Activated CD4-positive, alpha-beta memory T cell treated with anti-CD3 and anti-CD28 coated beads, Interleukin-2, amount 10 ng/mL, durations not matched to agents 7 days and 5 days (primary cell): ENCODE measurements around the gene SAXO2. TPM values are rescaled to one million over a fixed set of nuclear protein-coding genes. Genes with fewer than 3 reads are reported as not detected.
"Not testable (repeated sequence)": the region's sequence is repeated elsewhere in the genome, so short reads cannot be mapped to it uniquely, and the experiment has no call there.

ENCODE experiments used
- CTCF ChIA-PET: fragments of 350-600 bp; sonication (Branson Sonifier 250); formaldehyde crosslinking; loops from one replicate; lab custom pipeline; 2021; ENCODE audit warnings: antibody characterized with exemption, inconsistent platforms; lab: Charles Lee
- POLR2A ChIA-PET: fragments of 350-600 bp; sonication (Branson Sonifier 250); formaldehyde crosslinking; loops from one replicate; lab custom pipeline; 2021; ENCODE audit warnings: antibody characterized with exemption; lab: Charles Lee
- DNase-seq: peaks from one replicate; pipeline ENCODE4 v3.0.0-alpha.2; 2020
- H3K27ac Mint-ChIP-seq: one replicate; pipeline ENCODE4 v1.8.0; 2021; ENCODE audit warnings: mild to moderate bottlenecking, mixed read lengths
- H3K27me3 Mint-ChIP-seq: one replicate; pipeline ENCODE4 v1.8.0; 2021; ENCODE audit warnings: mixed read lengths
- H3K36me3 Mint-ChIP-seq: one replicate; pipeline ENCODE4 v1.8.0; 2021; ENCODE audit warnings: low read depth, mixed read lengths
- H3K4me1 Mint-ChIP-seq: one replicate; pipeline ENCODE4 v1.8.0; 2021; ENCODE audit warnings: mixed read lengths
- H3K4me3 Mint-ChIP-seq: one replicate; pipeline ENCODE4 v1.8.0; 2021; ENCODE audit warnings: mild to moderate bottlenecking, mixed read lengths
- H3K9me3 Mint-ChIP-seq: one replicate; pipeline ENCODE4 v1.8.0; 2021; ENCODE audit warnings: mixed read lengths
- total RNA-seq, 2 experiments: library from RNA; stranded (reverse); gene quantifications; one replicate each; pipeline ENCODE4 v1.2.3, GENCODE V29; 2021

SAXO2 gene
- total RNA-seq, 2 experiments from 2014 or later = 0.60 TPM; not detected in 1

GRCh38 chr15:82311321-82311720 lies 48.7 kb downstream of the SAXO2 start:
- H3K4me1 Mint-ChIP-seq, H3K4me3 Mint-ChIP-seq, CTCF ChIA-PET, POLR2A ChIA-PET, H3K36me3 Mint-ChIP-seq, H3K27ac Mint-ChIP-seq, H3K9me3 Mint-ChIP-seq, DNase-seq, H3K27me3 Mint-ChIP-seq: not testable (repeated sequence)

- Mint-ChIP-seq H3K27me3 (peaks cover 7% of the 10 kb centered on the region), H3K4me1 (no peaks in the 10 kb centered on the region), H3K27ac (no peak overlapping the region), H3K36me3 (no peaks in the 10 kb centered on the region), H3K9me3 (no peaks in the 10 kb centered on the region), H3K4me3 (no peak overlapping the region)
- DNase-seq = no peak
- CTCF ChIA-PET = no interaction called here
- POLR2A ChIA-PET = no interaction called here
Measured at GRCh38 chr15:82312586-82313349, 50.1 kb downstream of the SAXO2 start.

GRCh38 chr15:82313446-82313845 lies 50.8 kb downstream of the SAXO2 start:
- no peak overlapping the region for H3K4me3 Mint-ChIP-seq
- ChIA-PET CTCF (no interaction called here), POLR2A (no interaction called here)
- no peaks in the 10 kb centered on the region for H3K36me3 Mint-ChIP-seq
- no peak overlapping the region for H3K27ac Mint-ChIP-seq
- peaks cover 7% of the 10 kb centered on the region for H3K27me3 Mint-ChIP-seq
- no peaks in the 10 kb centered on the region for H3K9me3 Mint-ChIP-seq
- no peak for DNase-seq
- H3K4me1 Mint-ChIP-seq = no peaks in the 10 kb centered on the region

- POLR2A ChIA-PET, H3K4me1 Mint-ChIP-seq, H3K36me3 Mint-ChIP-seq, CTCF ChIA-PET, H3K4me3 Mint-ChIP-seq, DNase-seq, H3K9me3 Mint-ChIP-seq, H3K27me3 Mint-ChIP-seq, H3K27ac Mint-ChIP-seq: not testable (repeated sequence)
Measured at GRCh38 chr15:82313951-82314768, 51.5 kb downstream of the SAXO2 start.

- ChIA-PET POLR2A (no interaction called here), CTCF (no interaction called here)
- Mint-ChIP-seq H3K4me3 (no peak overlapping the region), H3K27me3 (peaks cover 5% of the 10 kb centered on the region), H3K4me1 (no peaks in the 10 kb centered on the region), H3K36me3 (no peaks in the 10 kb centered on the region), H3K27ac (no peak overlapping the region), H3K9me3 (no peaks in the 10 kb centered on the region)
- no peak for DNase-seq
Measured at GRCh38 chr15:82314769-82315518, 52.3 kb downstream of the SAXO2 start.

- Mint-ChIP-seq H3K4me3 (no peak overlapping the region), H3K27me3 (peaks cover under 1% of the 10 kb centered on the region), H3K27ac (no peak overlapping the region), H3K36me3 (no peaks in the 10 kb centered on the region), H3K9me3 (no peaks in the 10 kb centered on the region), H3K4me1 (no peaks in the 10 kb centered on the region)
- POLR2A ChIA-PET = no interaction called here
- DNase-seq = no peak
- CTCF ChIA-PET = no interaction called here
Measured at GRCh38 chr15:82315519-82316246, 53.1 kb downstream of the SAXO2 start.

GRCh38 chr15:82316247-82317090 lies 53.9 kb downstream of the SAXO2 start:
- POLR2A ChIA-PET, H3K4me3 Mint-ChIP-seq, DNase-seq, H3K4me1 Mint-ChIP-seq, H3K36me3 Mint-ChIP-seq, H3K9me3 Mint-ChIP-seq, CTCF ChIA-PET, H3K27me3 Mint-ChIP-seq, H3K27ac Mint-ChIP-seq: not testable (repeated sequence)

- H3K27ac Mint-ChIP-seq = no peak overlapping the region
- H3K36me3 Mint-ChIP-seq = no peaks in the 10 kb centered on the region
- ChIA-PET CTCF (no interaction called here), POLR2A (no interaction called here)
- no peaks in the 10 kb centered on the region for H3K4me1 Mint-ChIP-seq
- no peaks in the 10 kb centered on the region for H3K27me3 Mint-ChIP-seq
- H3K9me3 Mint-ChIP-seq = no peaks in the 10 kb centered on the region
- DNase-seq = no peak
- no peak overlapping the region for H3K4me3 Mint-ChIP-seq
Measured at GRCh38 chr15:82317091-82317489, 54.5 kb downstream of the SAXO2 start.

- POLR2A ChIA-PET, H3K9me3 Mint-ChIP-seq, H3K4me1 Mint-ChIP-seq, H3K4me3 Mint-ChIP-seq, H3K27ac Mint-ChIP-seq, H3K36me3 Mint-ChIP-seq, H3K27me3 Mint-ChIP-seq, CTCF ChIA-PET, DNase-seq: not testable (repeated sequence)
Measured at GRCh38 chr15:82317516-82317915, 54.9 kb downstream of the SAXO2 start.

- H3K27ac Mint-ChIP-seq, POLR2A ChIA-PET, H3K27me3 Mint-ChIP-seq, H3K9me3 Mint-ChIP-seq, DNase-seq, H3K4me1 Mint-ChIP-seq, H3K36me3 Mint-ChIP-seq, H3K4me3 Mint-ChIP-seq, CTCF ChIA-PET: not testable (repeated sequence)
Measured at GRCh38 chr15:82318281-82318680, 55.7 kb downstream of the SAXO2 start.

GRCh38 chr15:82319522-82320278 lies 57.1 kb downstream of the SAXO2 start:
- CTCF ChIA-PET, H3K4me1 Mint-ChIP-seq, DNase-seq, H3K9me3 Mint-ChIP-seq, H3K36me3 Mint-ChIP-seq, H3K27ac Mint-ChIP-seq, POLR2A ChIA-PET, H3K27me3 Mint-ChIP-seq, H3K4me3 Mint-ChIP-seq: not testable (repeated sequence)

GRCh38 chr15:82320861-82321260 lies 58.2 kb downstream of the SAXO2 start:
- H3K27me3 Mint-ChIP-seq, H3K9me3 Mint-ChIP-seq, CTCF ChIA-PET, H3K36me3 Mint-ChIP-seq, H3K27ac Mint-ChIP-seq, DNase-seq, H3K4me1 Mint-ChIP-seq, POLR2A ChIA-PET, H3K4me3 Mint-ChIP-seq: not testable (repeated sequence)
